ENCODE data around the gene CBX5. TPM values are rescaled to one million over a fixed set of nuclear protein-coding genes. Genes with fewer than 3 reads are reported as not detected.

Gene CBX5
- total and polyA plus RNA-seq, 9 of the 15 experiments (the other 6 are each of a cell fraction or from before 2014, with no cell fraction given), result 32.6 to 102 (median 59.2) TPM

DNA sequence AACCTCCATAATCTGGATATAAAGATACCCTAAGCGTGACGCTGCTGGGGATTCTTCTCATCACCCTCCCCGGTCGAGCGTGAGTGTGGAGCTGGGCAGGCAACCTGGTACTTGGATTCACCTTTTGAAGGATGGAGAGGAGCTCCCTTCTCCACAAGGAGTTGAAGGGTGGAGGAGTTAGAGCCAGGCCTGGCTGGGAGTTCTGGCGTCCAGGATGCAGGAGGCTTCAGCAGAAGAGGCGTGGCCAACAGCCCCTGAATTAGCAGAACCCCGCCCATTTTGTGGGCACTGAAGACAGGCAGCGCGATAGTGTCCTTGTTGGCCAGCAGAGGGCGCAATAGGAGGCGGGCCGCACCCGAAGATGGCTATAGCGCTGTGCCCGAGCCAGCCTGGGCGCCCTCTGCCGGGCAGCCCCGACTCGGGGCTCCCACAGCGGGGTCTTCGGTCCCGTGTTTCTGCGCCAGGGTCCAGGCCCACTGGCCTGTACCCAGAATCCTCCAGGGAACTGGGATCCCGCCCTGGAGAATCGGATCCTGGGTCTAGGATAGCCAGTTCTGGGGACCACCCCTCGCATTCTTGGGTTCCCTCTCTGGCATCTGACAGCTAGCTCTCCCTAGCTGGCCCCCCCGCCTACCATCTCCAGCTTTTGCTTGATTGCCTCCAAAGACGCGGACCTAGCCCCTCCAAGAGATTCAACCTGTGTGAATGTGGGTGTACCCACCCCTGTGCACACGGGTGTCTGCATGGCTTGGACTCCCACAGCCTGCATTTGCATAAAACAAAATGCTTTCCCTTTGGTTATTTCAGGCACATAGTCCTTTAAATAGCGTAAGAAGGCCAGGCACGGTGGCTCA is 65.1 kb downstream of the CBX5 start (continued):
- TF ChIP-seq BCOR (IDR thresholded peaks at IDR 0.05), result peak; percentile 9; the same call in 1 of the 2 replicates
- TF ChIP-seq SP2 (IDR thresholded peaks at IDR 0.05; ENCODE audit: extremely low read depth, low read depth, low read length, poor library complexity, severe bottlenecking), result no peak
- no peak for TF ChIP-seq SRSF7 (optimal IDR thresholded peaks at IDR 0.05; ENCODE audit: low read depth, low read length)
- no peak for TF ChIP-seq STAT5B (CRISPR knock-in tag; IDR thresholded peaks at IDR 0.05)
- peak; percentile 92 for TF ChIP-seq RB1 (IDR thresholded peaks at IDR 0.05; ENCODE audit: low read depth)
- TF ChIP-seq, protein P1, sequence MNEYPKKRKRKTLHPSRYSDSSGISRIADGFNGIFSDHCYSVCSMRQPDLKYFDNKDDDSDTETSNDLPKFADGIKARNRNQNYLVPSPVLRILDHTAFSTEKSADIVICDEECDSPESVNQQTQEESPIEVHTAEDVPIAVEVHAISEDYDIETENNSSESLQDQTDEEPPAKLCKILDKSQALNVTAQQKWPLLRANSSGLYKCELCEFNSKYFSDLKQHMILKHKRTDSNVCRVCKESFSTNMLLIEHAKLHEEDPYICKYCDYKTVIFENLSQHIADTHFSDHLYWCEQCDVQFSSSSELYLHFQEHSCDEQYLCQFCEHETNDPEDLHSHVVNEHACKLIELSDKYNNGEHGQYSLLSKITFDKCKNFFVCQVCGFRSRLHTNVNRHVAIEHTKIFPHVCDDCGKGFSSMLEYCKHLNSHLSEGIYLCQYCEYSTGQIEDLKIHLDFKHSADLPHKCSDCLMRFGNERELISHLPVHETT (CRISPR knock-in tag; conservative IDR thresholded peaks at IDR 0.05 in 1 of 2, IDR thresholded peaks at IDR 0.05 in 1 of 2), result no peak
- no peak for TF ChIP-seq ZNF764 (CRISPR knock-in tag; IDR thresholded peaks at IDR 0.05; ENCODE audit: low read depth)
- TF ChIP-seq, protein P2, sequence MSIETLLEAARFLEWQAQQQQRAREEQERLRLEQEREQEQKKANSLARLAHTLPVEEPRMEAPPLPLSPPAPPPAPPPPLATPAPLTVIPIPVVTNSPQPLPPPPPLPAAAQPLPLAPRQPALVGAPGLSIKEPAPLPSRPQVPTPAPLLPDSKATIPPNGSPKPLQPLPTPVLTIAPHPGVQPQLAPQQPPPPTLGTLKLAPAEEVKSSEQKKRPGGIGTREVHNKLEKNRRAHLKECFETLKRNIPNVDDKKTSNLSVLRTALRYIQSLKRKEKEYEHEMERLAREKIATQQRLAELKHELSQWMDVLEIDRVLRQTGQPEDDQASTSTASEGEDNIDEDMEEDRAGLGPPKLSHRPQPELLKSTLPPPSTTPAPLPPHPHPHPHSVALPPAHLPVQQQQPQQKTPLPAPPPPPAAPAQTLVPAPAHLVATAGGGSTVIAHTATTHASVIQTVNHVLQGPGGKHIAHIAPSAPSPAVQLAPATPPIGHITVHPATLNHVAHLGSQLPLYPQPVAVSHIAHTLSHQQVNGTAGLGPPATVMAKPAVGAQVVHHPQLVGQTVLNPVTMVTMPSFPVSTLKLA (conservative IDR thresholded peaks at IDR 0.05), result peak in 1 of 2 experiments; percentile 42; a peak in 1 of 4 replicates
- no peak for TF ChIP-seq ZNF24 (IDR thresholded peaks at IDR 0.05)
- TF ChIP-seq ZFP1 (CRISPR knock-in tag; IDR thresholded peaks at IDR 0.05), result no peak
- no peak for TF ChIP-seq ZNF76 (CRISPR knock-in tag; IDR thresholded peaks at IDR 0.05; ENCODE audit: borderline replicate concordance)
- no peak for TF ChIP-seq HOXB6 (CRISPR knock-in tag; IDR thresholded peaks at IDR 0.05; ENCODE audit: borderline replicate concordance)
- TF ChIP-seq, protein P3, sequence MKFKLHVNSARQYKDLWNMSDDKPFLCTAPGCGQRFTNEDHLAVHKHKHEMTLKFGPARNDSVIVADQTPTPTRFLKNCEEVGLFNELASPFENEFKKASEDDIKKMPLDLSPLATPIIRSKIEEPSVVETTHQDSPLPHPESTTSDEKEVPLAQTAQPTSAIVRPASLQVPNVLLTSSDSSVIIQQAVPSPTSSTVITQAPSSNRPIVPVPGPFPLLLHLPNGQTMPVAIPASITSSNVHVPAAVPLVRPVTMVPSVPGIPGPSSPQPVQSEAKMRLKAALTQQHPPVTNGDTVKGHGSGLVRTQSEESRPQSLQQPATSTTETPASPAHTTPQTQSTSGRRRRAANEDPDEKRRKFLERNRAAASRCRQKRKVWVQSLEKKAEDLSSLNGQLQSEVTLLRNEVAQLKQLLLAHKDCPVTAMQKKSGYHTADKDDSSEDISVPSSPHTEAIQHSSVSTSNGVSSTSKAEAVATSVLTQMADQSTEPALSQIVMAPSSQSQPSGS (CRISPR knock-in tag; IDR thresholded peaks at IDR 0.05), result no peak
- TF ChIP-seq L3MBTL2 (IDR thresholded peaks at IDR 0.05), result peak; percentile 63
- 0 out of 2 replicates have a peak, but pooled peaks have one; percentile 22 for TF ChIP-seq MECOM (CRISPR knock-in tag; IDR thresholded peaks at IDR 0.05)
- TF ChIP-seq CCAR2 (IDR thresholded peaks at IDR 0.05; ENCODE audit: low read depth, low read length), result no peak
- TF ChIP-seq, protein P4, sequence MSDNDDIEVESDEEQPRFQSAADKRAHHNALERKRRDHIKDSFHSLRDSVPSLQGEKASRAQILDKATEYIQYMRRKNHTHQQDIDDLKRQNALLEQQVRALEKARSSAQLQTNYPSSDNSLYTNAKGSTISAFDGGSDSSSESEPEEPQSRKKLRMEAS (CRISPR knock-in tag; IDR thresholded peaks at IDR 0.05), result peak; percentile 46; the same call in 1 of the 2 replicates
- TF ChIP-seq YBX1 (IDR thresholded peaks at IDR 0.05), result no peak
- TF ChIP-seq TEAD4 (IDR thresholded peaks at IDR 0.05; ENCODE audit: low read length), result peak; percentile 37; the same call in 1 of the 2 replicates
- TF ChIP-seq TEAD4 (CRISPR knock-in tag; IDR thresholded peaks at IDR 0.05; ENCODE audit: borderline replicate concordance), result no peak
- TF ChIP-seq CAMTA2 (CRISPR knock-in tag; conservative IDR thresholded peaks at IDR 0.05), result 0 out of 2 replicates have a peak, but pooled peaks have one; percentile 66
- TF ChIP-seq, protein P5, sequence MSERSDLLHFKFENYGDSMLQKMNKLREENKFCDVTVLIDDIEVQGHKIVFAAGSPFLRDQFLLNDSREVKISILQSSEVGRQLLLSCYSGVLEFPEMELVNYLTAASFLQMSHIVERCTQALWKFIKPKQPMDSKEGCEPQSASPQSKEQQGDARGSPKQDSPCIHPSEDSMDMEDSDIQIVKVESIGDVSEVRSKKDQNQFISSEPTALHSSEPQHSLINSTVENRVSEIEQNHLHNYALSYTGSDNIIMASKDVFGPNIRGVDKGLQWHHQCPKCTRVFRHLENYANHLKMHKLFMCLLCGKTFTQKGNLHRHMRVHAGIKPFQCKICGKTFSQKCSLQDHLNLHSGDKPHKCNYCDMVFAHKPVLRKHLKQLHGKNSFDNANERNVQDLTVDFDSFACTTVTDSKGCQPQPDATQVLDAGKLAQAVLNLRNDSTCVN (CRISPR knock-in tag; IDR thresholded peaks at IDR 0.05), result no peak
- TF ChIP-seq EP300 (IDR thresholded peaks at IDR 0.05; ENCODE audit: low read length), result peak; percentile 40; the same call in 1 of the 2 replicates
